ENCODE results near the gene ELANE. TPM values are rescaled to one million over a fixed set of nuclear protein-coding genes. Genes with fewer than 3 reads are reported as not detected.

The ELANE gene
- total and polyA plus RNA-seq, 2 donors (not counting 1 experiment from before 2014, with no cell fraction given), result 0.48 to 0.66 TPM

DNA sequence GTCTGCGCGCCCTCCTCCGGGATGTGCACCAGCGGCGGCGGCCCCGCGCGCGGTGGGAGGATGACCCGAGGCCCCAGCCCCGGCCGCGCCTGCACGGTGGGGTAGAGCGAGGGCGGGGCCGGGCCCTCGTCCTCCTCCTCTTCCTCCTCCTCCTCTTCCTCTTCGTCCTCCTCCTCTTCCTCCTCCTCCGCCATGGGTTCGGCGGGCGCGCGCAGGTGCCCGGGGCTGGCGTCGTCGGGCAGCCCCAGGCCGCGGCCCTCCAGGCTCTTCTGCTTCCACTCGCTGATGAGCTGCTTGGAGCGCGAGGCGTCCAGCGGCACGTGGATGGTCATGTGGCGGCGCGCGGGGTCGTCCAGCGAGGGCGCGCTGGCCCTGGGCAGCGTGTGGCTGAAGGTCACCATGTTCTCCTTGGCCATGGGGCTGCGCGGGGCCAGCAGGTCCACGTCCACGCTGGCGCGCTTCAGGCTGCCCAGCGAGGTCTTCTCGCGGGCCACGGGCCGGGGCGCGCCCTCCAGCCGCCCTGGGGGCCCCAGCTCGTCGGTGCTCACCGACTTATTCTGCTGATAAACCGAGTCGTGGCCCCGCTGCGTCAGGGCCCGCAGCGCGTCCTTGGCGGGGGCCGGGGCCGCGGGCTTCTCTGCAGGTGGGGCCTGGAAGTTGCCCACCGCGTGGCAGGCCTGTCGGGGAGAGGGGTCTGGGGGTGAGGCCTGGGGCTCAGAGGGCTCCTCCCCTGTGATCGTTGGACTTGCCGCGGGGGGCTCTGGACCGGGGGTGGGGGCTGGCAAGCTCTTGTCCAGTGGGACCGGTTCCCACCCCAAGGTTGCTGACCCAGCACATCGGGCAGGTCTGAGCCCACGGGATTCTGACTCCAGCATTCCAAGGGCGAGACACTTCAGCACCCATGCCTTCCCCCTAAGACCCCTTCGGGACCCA is 38.6 kb upstream of the ELANE start:
- H3K9ac ChIP-seq (ENCODE audit: insufficient read depth, low read length), result no peak overlapping the region
- no peak overlapping the region for H3K27ac ChIP-seq (ENCODE audit: insufficient read depth, low read length)
- H3K79me2 ChIP-seq (ENCODE audit: control insufficient read depth, insufficient read depth, low read length), result peaks cover 10% of the 10 kb centered on the region
- no peak overlapping the region for H3K4me2 ChIP-seq (ENCODE audit: extremely low read depth, insufficient read depth, low read length)
- H3K4me3 ChIP-seq (replicated peaks in 1 of 4; ENCODE audit: control extremely low read depth in 1 of 4, insufficient read depth in 1 of 4, low read depth in 3 of 4, low read length in 4 of 4), result no peak overlapping the region
- H3K36me3 ChIP-seq (ENCODE audit: control insufficient read depth, insufficient read depth, low read length), result peaks cover 31% of the 10 kb centered on the region
- no peaks in the 10 kb centered on the region for H3K27me3 ChIP-seq (ENCODE audit: control insufficient read depth, insufficient read depth, low read length)
- H3K9me3 ChIP-seq (ENCODE audit: control insufficient read depth, insufficient read depth, low read depth, low read length), result no peaks in the 10 kb centered on the region
- DNase-seq (ENCODE audit: low read depth in 2 of 2), result no peak
- TF ChIP-seq EZH2 (IDR thresholded peaks at IDR 0.05; ENCODE audit: low read length, missing control alignments), result no peak
- TF ChIP-seq, protein P1, sequence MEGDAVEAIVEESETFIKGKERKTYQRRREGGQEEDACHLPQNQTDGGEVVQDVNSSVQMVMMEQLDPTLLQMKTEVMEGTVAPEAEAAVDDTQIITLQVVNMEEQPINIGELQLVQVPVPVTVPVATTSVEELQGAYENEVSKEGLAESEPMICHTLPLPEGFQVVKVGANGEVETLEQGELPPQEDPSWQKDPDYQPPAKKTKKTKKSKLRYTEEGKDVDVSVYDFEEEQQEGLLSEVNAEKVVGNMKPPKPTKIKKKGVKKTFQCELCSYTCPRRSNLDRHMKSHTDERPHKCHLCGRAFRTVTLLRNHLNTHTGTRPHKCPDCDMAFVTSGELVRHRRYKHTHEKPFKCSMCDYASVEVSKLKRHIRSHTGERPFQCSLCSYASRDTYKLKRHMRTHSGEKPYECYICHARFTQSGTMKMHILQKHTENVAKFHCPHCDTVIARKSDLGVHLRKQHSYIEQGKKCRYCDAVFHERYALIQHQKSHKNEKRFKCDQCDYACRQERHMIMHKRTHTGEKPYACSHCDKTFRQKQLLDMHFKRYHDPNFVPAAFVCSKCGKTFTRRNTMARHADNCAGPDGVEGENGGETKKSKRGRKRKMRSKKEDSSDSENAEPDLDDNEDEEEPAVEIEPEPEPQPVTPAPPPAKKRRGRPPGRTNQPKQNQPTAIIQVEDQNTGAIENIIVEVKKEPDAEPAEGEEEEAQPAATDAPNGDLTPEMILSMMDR (conservative IDR thresholded peaks at IDR 0.05 in 1 of 2, IDR thresholded peaks at IDR 0.05 in 1 of 2; ENCODE audit: low read depth in 1 of 2, low read length in 2 of 2), result no peak
- H3K4me1 ChIP-seq (ENCODE audit: control insufficient read depth, extremely low read depth, insufficient read depth, low read length), result no peaks in the 10 kb centered on the region
- no peak overlapping the region for H2AFZ ChIP-seq (ENCODE audit: low read length)
- H4K20me1 ChIP-seq (ENCODE audit: control insufficient read depth, extremely low read depth, insufficient read depth, low read length), result no peaks in the 10 kb centered on the region

GRCh38 chr19:814152-815078 is 37.7 kb upstream of the ELANE start:
- Histone ChIP-seq H2AFZ (ENCODE audit: low read length) (no peak overlapping the region), H3K79me2 (ENCODE audit: control insufficient read depth, insufficient read depth, low read length) (peaks cover 5% of the 10 kb centered on the region), H3K36me3 (ENCODE audit: control insufficient read depth, insufficient read depth, low read length) (peaks cover 31% of the 10 kb centered on the region), H3K4me3 (replicated peaks in 1 of 4; ENCODE audit: control extremely low read depth in 1 of 4, insufficient read depth in 1 of 4, low read depth in 3 of 4, low read length in 4 of 4) (no peak overlapping the region), H4K20me1 (ENCODE audit: control insufficient read depth, extremely low read depth, insufficient read depth, low read length) (no peaks in the 10 kb centered on the region), H3K9me3 (ENCODE audit: control insufficient read depth, insufficient read depth, low read depth, low read length) (no peaks in the 10 kb centered on the region), H3K4me2 (ENCODE audit: extremely low read depth, insufficient read depth, low read length) (no peak overlapping the region), H3K27me3 (ENCODE audit: control insufficient read depth, insufficient read depth, low read length) (no peaks in the 10 kb centered on the region), H3K27ac (ENCODE audit: insufficient read depth, low read length) (no peak overlapping the region), H3K9ac (ENCODE audit: insufficient read depth, low read length) (no peak overlapping the region), H3K4me1 (ENCODE audit: control insufficient read depth, extremely low read depth, insufficient read depth, low read length) (no peaks in the 10 kb centered on the region)
- DNase-seq (ENCODE audit: low read depth in 2 of 2), result no peak
- TF ChIP-seq EZH2 (IDR thresholded peaks at IDR 0.05; ENCODE audit: low read length, missing control alignments), result no peak
- TF ChIP-seq, protein P1 (conservative IDR thresholded peaks at IDR 0.05 in 1 of 2, IDR thresholded peaks at IDR 0.05 in 1 of 2; ENCODE audit: low read depth in 1 of 2, low read length in 2 of 2), result no peak
